ENCODE measurements around the gene TNKS2.
A peak's percentile ranks its signal among the peaks of the same experiment; 100 is the strongest.
"Not testable (repeated sequence)": the region's sequence is repeated elsewhere in the genome, so short reads cannot be mapped to it uniquely, and the experiment has no call there.

TNKS2 gene

GRCh38 chr10:91797874-91798648 is at the start of gene TNKS2:
Gene TNKS2, plus strand, starts transcription at chr10:91798426. Its CDS starts 265 bp downstream, at chr10:91798691.
- DNase-seq (ENCODE audit: low read depth) = peak; percentile 89

- not testable (repeated sequence) for DNase-seq (ENCODE audit: low read depth)
Measured at GRCh38 chr10:91749592-91749991, 48.6 kb upstream of the TNKS2 start.

GRCh38 chr10:91756286-91756685 is 41.9 kb upstream of the TNKS2 start:
- DNase-seq (ENCODE audit: low read depth) = no peak

GRCh38 chr10:91758303-91759146 is 39.7 kb upstream of the TNKS2 start:
- DNase-seq (ENCODE audit: low read depth) = no peak

- DNase-seq (ENCODE audit: low read depth) = no peak
Measured at GRCh38 chr10:91759581-91759986, 38.6 kb upstream of the TNKS2 start.

- no peak for DNase-seq (ENCODE audit: low read depth)
Measured at GRCh38 chr10:91761721-91762120, 36.5 kb upstream of the TNKS2 start.

- no peak for DNase-seq (ENCODE audit: low read depth)
Measured at GRCh38 chr10:91762878-91763277, 35.3 kb upstream of the TNKS2 start.

- no peak for DNase-seq (ENCODE audit: low read depth)
Measured at GRCh38 chr10:91766676-91767075, 31.6 kb upstream of the TNKS2 start.

GRCh38 chr10:91768123-91768522 is 30.1 kb upstream of the TNKS2 start:
- no peak for DNase-seq (ENCODE audit: low read depth)

- no peak for DNase-seq (ENCODE audit: low read depth)
Measured at GRCh38 chr10:91771907-91772306, 26.3 kb upstream of the TNKS2 start.

GRCh38 chr10:91772461-91772860 is 25.8 kb upstream of the TNKS2 start:
- no peak for DNase-seq (ENCODE audit: low read depth)

GRCh38 chr10:91772869-91773268 is 25.4 kb upstream of the TNKS2 start:
- no peak for DNase-seq (ENCODE audit: low read depth)

GRCh38 chr10:91774571-91774970 is 23.7 kb upstream of the TNKS2 start:
- DNase-seq (ENCODE audit: low read depth) = no peak

- no peak for DNase-seq (ENCODE audit: low read depth)
Measured at GRCh38 chr10:91775731-91776130, 22.5 kb upstream of the TNKS2 start.

GRCh38 chr10:91776266-91776665 is 22.0 kb upstream of the TNKS2 start:
- no peak for DNase-seq (ENCODE audit: low read depth)

- DNase-seq (ENCODE audit: low read depth) = no peak
Measured at GRCh38 chr10:91778485-91778884, 19.7 kb upstream of the TNKS2 start.

- DNase-seq (ENCODE audit: low read depth) = no peak
Measured at GRCh38 chr10:91779011-91779605, 19.1 kb upstream of the TNKS2 start.

GRCh38 chr10:91782539-91782938 is 15.7 kb upstream of the TNKS2 start:
- DNase-seq (ENCODE audit: low read depth) = no peak

GRCh38 chr10:91785830-91786229 is 12.4 kb upstream of the TNKS2 start:
- no peak for DNase-seq (ENCODE audit: low read depth)

- DNase-seq (ENCODE audit: low read depth) = no peak
Measured at GRCh38 chr10:91787258-91787657, 11.0 kb upstream of the TNKS2 start.

GRCh38 chr10:91787810-91788209 is 10.4 kb upstream of the TNKS2 start:
- DNase-seq (ENCODE audit: low read depth) = no peak

GRCh38 chr10:91788527-91788926 is 9.7 kb upstream of the TNKS2 start:
- DNase-seq (ENCODE audit: low read depth) = no peak

All from stimulated activated CD8-positive, alpha-beta memory T cell treated with anti-CD3 and anti-CD28 coated beads, Interleukin-15, amount 100 ng/mL, for 24 hours (primary cell).